Cortex of kidney (tissue), 1 donor: Measurements from ENCODE around the gene GALNS.

Experiments used
- DNase-seq: peaks from one replicate; lab custom pipeline; 2025; lab: John Stamatoyannopoulos, UW

The GALNS gene

DNA sequence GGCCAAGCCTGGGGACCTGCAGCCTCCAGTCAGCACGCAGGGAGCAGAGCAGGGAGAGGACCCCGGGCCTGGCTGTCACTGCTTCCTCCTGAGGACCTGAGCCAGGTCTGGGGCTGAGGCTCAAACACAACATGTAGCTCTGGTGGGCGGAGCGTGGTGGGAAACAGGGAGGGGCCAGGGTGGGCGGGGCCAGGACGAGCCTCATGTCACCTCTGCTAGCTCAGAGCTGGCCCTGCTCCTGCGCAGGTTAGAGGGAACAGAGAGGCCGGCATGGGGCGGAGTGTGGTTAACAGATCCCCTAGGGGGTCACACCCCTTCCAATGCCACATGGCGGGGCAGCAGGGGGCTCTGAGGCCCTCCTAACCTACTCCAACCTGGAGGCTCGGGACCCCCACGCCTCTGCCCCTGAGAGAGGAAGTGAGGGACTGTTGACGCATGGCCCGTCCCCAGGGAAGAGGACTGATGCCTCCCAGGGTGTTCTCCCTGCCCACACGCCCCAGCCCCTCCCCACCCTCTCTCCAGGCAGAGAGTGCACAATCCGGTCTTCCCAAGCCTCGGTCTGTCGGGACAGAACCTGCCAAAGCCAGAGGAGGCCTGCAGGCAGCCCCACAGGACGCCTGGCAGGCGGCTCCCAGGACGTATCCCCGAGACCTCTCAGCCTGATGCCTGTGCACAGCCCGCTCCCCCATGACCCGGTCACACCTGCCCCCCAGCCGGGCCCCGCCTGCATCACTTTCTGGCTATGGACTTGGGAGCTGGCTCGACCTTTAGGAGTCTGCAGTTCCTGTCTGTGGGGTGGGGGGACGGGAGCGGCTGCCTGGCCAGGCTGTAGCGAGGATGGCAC lies 86.9 kb downstream of the GALNS start:
- no peak for DNase-seq

GRCh38 chr16:88768071-88768783 lies 88.5 kb downstream of the GALNS start:
- DNase-seq = no peak

GRCh38 chr16:88767546-88768070 lies 89.1 kb downstream of the GALNS start:
- no peak for DNase-seq

DNA sequence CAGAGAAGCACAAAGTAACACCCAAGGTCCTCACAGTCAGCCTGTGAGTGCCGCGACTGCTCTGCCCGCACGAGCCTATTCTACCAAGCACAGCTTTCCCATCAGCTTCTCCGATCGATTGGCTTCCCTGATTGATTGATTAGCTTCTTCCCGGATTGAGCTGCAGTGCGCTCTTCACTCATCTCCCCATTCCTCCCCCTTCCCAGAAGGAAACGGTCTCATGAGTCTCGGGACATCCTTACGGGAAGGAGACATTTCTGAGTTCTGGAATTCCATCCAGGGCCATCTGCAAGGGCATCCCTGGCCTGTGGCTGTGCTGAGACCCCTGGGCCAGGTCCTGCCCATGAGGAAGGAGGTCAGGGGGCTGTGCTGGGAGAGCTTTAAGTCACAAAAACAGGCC lies 89.8 kb downstream of the GALNS start:
- no peak for DNase-seq

DNA sequence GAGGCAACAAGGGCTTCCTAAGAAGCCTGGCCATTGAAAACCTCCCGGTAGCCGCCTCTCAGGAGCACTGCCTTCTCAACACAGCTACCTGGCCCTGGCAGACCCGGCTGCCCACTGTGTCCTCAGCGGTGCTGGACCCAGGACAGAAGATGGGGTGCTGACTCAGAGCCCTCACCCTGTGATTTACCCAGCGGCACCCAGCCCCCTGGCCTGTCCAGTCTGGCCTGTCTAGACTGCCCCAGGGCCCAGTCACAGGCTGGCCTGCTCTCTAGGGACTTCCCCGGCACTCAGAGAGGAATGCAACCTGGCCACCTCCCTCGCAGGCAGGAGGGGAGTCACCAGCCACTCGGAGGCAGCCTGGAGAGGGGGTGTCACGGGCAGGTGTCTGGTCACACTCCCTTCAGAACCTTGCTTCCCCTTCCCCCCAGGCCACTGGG lies 91.8 kb downstream of the GALNS start:
- DNase-seq = no peak

GRCh38 chr16:88764080-88764479 lies 92.7 kb downstream of the GALNS start:
- DNase-seq = no peak
